Keratinocyte (primary cell): ENCODE results near the gene SLC29A2. TPM values are rescaled to one million over a fixed set of nuclear protein-coding genes. Genes with fewer than 3 reads are reported as not detected.

Experiments
- DNase-seq: peaks from one replicate; pipeline ENCODE4 v3.0.0-alpha.2; 2011; ENCODE audit warnings: low read depth, missing footprints, low spot score
- FAIRE-seq: peaks from 2 replicates; lab custom pipeline; 2011; peaks lifted over from hg19 to GRCh38; lab: Jason Lieb, UNC
- H2AFZ ChIP-seq: 2 replicates; pipeline ENCODE4 v1.6.0; 2012; ENCODE audit warnings: low read length, control low read depth, inconsistent platforms; ENCODE audit not compliant: control insufficient read depth
- H3K27ac ChIP-seq: 2 replicates; pipeline ENCODE4 v1.5.1; 2011; ENCODE audit warnings: low read length; ENCODE audit not compliant: control insufficient read depth, insufficient read depth
- H3K27me3 ChIP-seq: 3 replicates; pipeline ENCODE4 v1.6.0; 2011; ENCODE audit warnings: low read length; ENCODE audit not compliant: control insufficient read depth, insufficient read depth; ENCODE audit errors: extremely low read depth
- H3K36me3 ChIP-seq, 2 experiments: 2 replicates in 1 of 2; 3 replicates in 1 of 2; pipeline ENCODE4 v1.5.1; 2011; ENCODE audit warnings: low read length in 2 of 2, mild to moderate bottlenecking in 1 of 2; ENCODE audit not compliant: control insufficient read depth in 2 of 2, insufficient read depth in 2 of 2; ENCODE audit errors: extremely low read depth in 1 of 2
- H3K4me1 ChIP-seq: 3 replicates; pipeline ENCODE4 v1.5.1; 2011; ENCODE audit warnings: low read length; ENCODE audit not compliant: control insufficient read depth, insufficient read depth; ENCODE audit errors: extremely low read depth
- H3K4me2 ChIP-seq: 3 replicates; pipeline ENCODE4 v1.6.0; 2011; ENCODE audit warnings: low read depth, low read length; ENCODE audit not compliant: control insufficient read depth, insufficient read depth; ENCODE audit errors: extremely low read depth
- H3K4me3 ChIP-seq, 3 experiments: fragments of 200-600 bp in 1 of 3; sonication (generic) in 1 of 3; 2 replicates in 2 of 3; 3 replicates in 1 of 3; pipeline ENCODE4 v1.5.1; 2011 to 2016; ENCODE audit warnings: low read length in 3 of 3, mild to moderate bottlenecking in 3 of 3, control low read depth in 2 of 3, inconsistent platforms in 1 of 3, low read depth in 1 of 3, mixed read lengths in 1 of 3, mixed run types in 1 of 3, moderate library complexity in 1 of 3; ENCODE audit not compliant: control insufficient read depth in 2 of 3, insufficient read depth in 2 of 3; ENCODE audit errors: extremely low read depth in 1 of 3
- H3K79me2 ChIP-seq: 2 replicates; pipeline ENCODE4 v1.6.0; 2012; ENCODE audit warnings: low read length; ENCODE audit not compliant: control insufficient read depth, insufficient read depth
- H3K9ac ChIP-seq: 3 replicates; pipeline ENCODE4 v1.6.0; 2011; ENCODE audit warnings: low read length; ENCODE audit not compliant: control insufficient read depth, insufficient read depth; ENCODE audit errors: extremely low read depth
- H3K9me1 ChIP-seq: 3 replicates; pipeline ENCODE4 v1.6.0; 2011; ENCODE audit warnings: low read length; ENCODE audit not compliant: control insufficient read depth, insufficient read depth; ENCODE audit errors: extremely low read depth
- H3K9me3 ChIP-seq: 2 replicates; pipeline ENCODE4 v1.5.1; 2012; ENCODE audit warnings: low read depth, low read length; ENCODE audit not compliant: control insufficient read depth
- H4K20me1 ChIP-seq: 3 replicates; pipeline ENCODE4 v1.6.0; 2011; ENCODE audit warnings: low read length; ENCODE audit not compliant: control insufficient read depth, insufficient read depth; ENCODE audit errors: extremely low read depth
- CTCF ChIP-seq, 3 experiments: IDR thresholded peaks in 1 of 3; conservative IDR thresholded peaks in 1 of 3; optimal IDR thresholded peaks in 1 of 3; 2 replicates in 2 of 3; 3 replicates in 1 of 3; pipeline versions ENCODE3 to v1.5.1; 2011; ENCODE audit warnings: low read length in 3 of 3, mild to moderate bottlenecking in 3 of 3, moderate library complexity in 2 of 3, control low read depth in 1 of 3, inconsistent platforms in 1 of 3; ENCODE audit not compliant: insufficient read depth in 2 of 3; ENCODE audit errors: extremely low read depth in 1 of 3
- EZH2 ChIP-seq: IDR thresholded peaks from one replicate; pipeline ENCODE4 v1.6.1; 2012; ENCODE audit warnings: inconsistent platforms, mild to moderate bottlenecking, low read length, moderate library complexity
- dilution Hi-C: fragments of 300-500 bp; cut with MboI; formaldehyde crosslinking; loops from one replicate; pipeline ENCODE4 v1.7.0; 2020; ENCODE audit warnings: low sequenced_read_pairs; ENCODE audit not compliant: extremely low pct_ligation_motif_present
- polyA plus RNA-seq, 5 experiments: library from polyadenylated mRNA; depleted of rRNA in 3 of 5; stranded (reverse) in 3 of 5; stranded (forward) in 1 of 5; unstranded in 1 of 5; fragments of >200 nt; gene quantifications; 1 replicate in 1 of 5; 2 replicates in 3 of 5; 3 replicates in 1 of 5; pipeline versions ENCODE4 v1.2.1 to v1.2.3, GENCODE V29; 2011 to 2012; ENCODE audit warnings: missing spikeins in 2 of 5, low read depth in 1 of 5, low replicate concordance in 1 of 5

SLC29A2 gene
- polyA plus RNA-seq, 1 donor (not counting 4 experiments of a cell fraction or from before 2014, with no cell fraction given): 1.7 TPM

GRCh38 chr11:66411323-66411722, 39.8 kb upstream of the SLC29A2 start:
- Histone ChIP-seq H3K4me3 (no peak overlapping the region), H3K9me3 (no peaks in the 10 kb centered on the region), H3K27ac (no peak overlapping the region), H3K4me2 (no peak overlapping the region), H3K36me3 (no peaks in the 10 kb centered on the region), H3K9me1 (no peaks in the 10 kb centered on the region), H4K20me1 (no peaks in the 10 kb centered on the region), H2AFZ (no peak overlapping the region), H3K27me3 (peaks cover 48% of the 10 kb centered on the region), H3K9ac (no peak overlapping the region), H3K4me1 (peaks cover 2% of the 10 kb centered on the region), H3K79me2 (no peaks in the 10 kb centered on the region)
- dilution Hi-C loops: no loop called here
- no peak for FAIRE-seq
- TF ChIP-seq CTCF (optimal IDR thresholded peaks at IDR 0.05 in 1 of 3, IDR thresholded peaks at IDR 0.05 in 1 of 3, conservative IDR thresholded peaks at IDR 0.05 in 1 of 3; ENCODE audit: extremely low read depth in 1 of 3, insufficient read depth in 2 of 3, low read length in 3 of 3) (no peak), EZH2 (no peak)
- DNase-seq: no peak

- Histone ChIP-seq H3K27ac (no peak overlapping the region), H3K9me3 (no peaks in the 10 kb centered on the region), H4K20me1 (no peaks in the 10 kb centered on the region), H2AFZ (no peak overlapping the region), H3K79me2 (no peaks in the 10 kb centered on the region), H3K36me3 (no peaks in the 10 kb centered on the region), H3K4me3 (no peak overlapping the region), H3K9me1 (no peaks in the 10 kb centered on the region), H3K4me1 (peaks cover 2% of the 10 kb centered on the region), H3K9ac (no peak overlapping the region), H3K4me2 (no peak overlapping the region), H3K27me3 (peaks cover 56% of the 10 kb centered on the region)
- no peak for FAIRE-seq
- dilution Hi-C loops: no loop called here
- DNase-seq: no peak
- TF ChIP-seq CTCF (optimal IDR thresholded peaks at IDR 0.05 in 1 of 3, IDR thresholded peaks at IDR 0.05 in 1 of 3, conservative IDR thresholded peaks at IDR 0.05 in 1 of 3; ENCODE audit: extremely low read depth in 1 of 3, insufficient read depth in 2 of 3, low read length in 3 of 3) (no peak), EZH2 (no peak)
Observed at GRCh38 chr11:66410191-66410590, 38.6 kb upstream of the SLC29A2 start.
